Stimulated activated CD8-positive, alpha-beta memory T cell treated with anti-CD3 and anti-CD28 coated beads, Interleukin-12 subunit alpha, Interleukin-12 subunit beta, amount 100 ng/mL, for 24 hours (primary cell): ENCODE data around the gene RAB5B.
"Not testable (repeated sequence)": the region's sequence is repeated elsewhere in the genome, so short reads cannot be mapped to it uniquely, and the experiment has no call there.

Source experiments
- DNase-seq: peaks from one replicate; pipeline ENCODE4 v3.0.0-alpha.2; 2020; ENCODE audit errors: extremely low read depth

Gene RAB5B

DNA sequence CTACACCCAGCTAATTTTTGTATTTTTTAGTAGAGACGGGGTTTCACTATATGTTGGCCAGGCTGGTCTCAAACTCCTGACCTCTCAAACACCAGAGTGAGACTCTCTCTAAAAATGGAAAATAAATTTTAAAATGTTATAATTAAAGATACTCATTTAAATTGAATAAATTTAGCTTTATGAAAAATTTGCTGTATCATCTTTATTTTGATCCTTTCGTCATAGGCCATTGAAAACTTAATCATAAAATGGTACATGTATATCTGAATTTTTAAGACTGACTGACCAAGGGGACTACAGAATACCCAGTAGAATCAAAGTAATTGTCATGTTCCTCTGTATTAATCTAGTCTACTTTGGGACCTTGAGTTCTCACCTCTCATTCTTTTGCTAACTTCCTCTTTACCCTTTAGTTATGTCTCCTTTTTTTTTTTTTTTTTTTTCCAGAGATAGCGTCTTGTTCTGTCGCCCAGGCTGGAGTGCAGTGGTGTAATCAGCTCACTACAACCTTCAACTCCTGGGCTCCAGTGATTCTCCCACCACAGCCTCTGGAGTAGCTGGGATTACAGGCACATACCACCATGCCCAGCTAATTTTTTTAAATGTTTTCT is 9.5 kb downstream of the RAB5B start:
- DNase-seq = no peak

DNA sequence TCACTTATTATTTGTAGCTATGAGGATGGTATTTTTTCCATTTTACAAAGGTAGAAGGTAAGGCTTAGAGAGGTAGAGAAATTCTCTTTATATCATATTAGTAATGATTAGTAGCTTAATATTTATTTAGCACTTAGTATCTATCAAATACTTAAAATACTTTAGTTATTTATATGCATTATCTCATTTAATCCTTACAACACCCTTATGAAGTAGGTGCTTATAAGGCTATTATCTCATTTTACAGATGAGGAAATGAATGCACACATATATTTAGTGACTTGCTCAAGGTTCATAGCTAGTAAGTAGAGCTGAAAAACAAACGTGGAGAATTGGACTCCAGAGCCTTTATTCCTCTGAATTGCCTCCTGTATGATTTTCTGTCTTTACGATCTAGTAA is 11.0 kb downstream of the RAB5B start:
- DNase-seq = no peak

DNA sequence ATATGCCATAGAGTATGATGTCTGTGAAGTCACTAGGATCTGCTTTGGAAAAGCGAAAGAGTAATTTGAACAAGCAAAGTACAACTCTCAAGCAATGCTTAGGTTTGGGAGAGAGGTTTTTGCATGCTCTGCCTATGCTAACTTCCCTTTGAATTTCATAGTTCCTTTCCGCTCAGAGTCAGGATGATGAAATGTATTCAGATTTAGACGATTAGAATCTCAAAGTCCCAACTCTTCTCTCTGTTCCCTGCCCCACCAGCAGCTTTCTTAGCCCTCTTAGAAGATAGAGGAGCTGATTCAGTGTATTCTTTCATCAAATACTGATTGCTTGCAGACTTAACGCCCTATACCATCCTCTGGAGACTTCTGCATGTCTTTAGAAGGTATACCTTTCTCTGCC is 11.5 kb downstream of the RAB5B start:
- no peak for DNase-seq

DNA sequence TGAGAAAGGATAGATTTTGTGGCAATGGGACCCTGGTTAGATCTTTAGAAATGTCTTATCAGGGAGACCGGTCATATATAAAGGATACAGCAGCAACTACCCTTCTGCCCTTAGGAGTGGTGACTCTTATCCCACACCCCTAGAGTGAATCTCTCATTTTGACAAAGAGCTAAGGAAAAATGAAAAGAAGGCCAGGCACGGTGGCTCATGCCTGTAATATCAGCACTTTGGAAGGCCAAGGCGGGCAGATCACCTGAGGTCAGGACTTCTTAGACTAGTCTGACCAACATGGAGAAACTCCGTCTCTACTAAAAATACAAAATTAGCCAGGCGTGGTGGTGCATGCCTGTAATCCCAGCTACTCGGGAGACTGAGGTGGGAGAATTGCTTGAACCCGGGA is 12.1 kb downstream of the RAB5B start:
- not testable (repeated sequence) for DNase-seq

DNA sequence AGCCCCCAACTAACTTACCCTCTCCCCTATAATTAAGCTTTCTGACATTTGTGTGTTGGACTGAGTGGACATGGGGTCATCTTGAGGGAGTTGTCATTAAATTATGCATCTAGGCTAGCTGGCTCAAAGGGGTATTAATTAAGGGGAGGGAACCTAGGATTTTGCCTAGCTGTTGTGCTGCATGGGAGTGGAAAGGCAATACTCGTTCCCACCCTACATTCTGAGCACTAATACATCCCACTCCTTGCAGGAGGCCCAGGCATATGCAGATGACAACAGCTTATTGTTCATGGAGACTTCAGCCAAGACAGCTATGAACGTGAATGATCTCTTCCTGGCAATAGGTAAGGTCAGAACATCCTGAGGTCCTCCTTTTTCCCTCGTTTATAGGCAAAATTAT is 17.2 kb downstream of the RAB5B start:
- DNase-seq = no peak

DNA sequence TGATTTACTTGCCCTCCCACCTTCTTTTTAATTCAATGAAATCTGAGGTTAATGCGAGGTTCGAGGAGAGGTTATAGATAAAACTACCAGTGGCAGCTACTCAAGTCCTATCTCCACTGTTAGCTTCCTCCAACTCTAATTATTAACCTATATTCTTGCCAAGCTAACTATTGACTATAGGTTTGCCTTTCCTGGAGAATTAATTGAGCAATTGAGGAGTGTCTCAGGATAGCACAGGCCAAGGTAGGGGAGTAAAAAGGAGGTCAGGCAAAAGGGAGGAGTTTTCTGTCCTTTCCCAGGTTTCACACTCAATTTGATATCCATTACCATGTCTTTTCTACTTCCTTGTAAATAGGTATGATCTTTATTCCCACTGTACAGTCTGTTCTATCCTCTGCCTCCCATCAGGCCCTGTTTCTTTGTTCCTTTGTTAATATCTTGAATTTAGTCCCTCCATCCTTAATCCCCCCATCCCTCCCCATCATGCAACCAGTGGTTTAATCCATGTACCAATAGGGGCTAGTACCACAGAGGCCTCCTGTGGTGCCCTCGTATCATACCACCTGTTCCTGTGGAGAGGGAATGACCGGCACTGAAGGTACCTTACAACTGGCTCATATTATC is 19.5 kb downstream of the RAB5B start:
- no peak for DNase-seq

DNA sequence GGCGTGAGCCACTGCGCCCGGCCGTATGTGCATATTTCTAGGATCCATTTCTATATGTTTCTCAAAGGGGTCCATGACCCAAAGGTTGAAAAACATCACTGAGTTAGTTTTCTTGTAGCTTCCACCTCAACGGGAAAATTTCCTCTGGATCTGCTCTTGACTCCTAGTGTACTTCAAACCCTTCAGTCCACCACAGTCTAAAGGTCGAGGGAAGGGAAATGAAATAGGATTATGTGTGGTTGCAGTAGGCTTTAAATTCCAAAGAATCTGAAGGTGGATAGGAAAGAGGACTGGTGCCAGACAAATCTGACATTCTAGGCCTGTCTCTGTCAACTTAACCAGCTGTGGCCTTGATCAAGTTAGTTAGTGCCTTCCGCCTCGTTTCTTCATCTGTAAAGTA is 21.5 kb downstream of the RAB5B start:
- no peak for DNase-seq

DNA sequence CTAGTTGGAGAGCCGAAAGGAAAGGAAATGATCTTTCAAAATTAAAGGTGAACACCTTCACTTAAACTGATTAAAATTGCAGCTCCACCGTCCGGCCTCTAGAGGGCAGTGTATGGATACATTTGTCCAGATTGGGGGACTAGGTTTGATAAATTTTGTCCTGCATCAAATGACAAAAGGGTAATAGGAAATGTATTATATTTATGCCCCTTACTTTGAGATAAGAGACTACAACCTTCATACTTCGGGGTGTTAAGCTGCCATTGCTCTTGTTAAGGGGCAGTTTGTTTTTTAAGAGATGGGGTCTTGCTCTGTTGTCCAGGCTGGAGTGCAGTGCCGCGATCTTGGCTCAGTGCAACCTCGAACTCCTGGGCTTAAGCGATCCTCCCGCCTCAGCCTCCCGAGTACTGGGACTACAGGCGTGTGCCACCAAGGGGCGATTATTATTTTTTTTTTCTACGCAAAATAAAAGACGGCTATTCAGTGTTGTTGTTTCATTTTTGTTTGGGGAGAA is 22.4 kb downstream of the RAB5B start:
- no peak for DNase-seq

DNA sequence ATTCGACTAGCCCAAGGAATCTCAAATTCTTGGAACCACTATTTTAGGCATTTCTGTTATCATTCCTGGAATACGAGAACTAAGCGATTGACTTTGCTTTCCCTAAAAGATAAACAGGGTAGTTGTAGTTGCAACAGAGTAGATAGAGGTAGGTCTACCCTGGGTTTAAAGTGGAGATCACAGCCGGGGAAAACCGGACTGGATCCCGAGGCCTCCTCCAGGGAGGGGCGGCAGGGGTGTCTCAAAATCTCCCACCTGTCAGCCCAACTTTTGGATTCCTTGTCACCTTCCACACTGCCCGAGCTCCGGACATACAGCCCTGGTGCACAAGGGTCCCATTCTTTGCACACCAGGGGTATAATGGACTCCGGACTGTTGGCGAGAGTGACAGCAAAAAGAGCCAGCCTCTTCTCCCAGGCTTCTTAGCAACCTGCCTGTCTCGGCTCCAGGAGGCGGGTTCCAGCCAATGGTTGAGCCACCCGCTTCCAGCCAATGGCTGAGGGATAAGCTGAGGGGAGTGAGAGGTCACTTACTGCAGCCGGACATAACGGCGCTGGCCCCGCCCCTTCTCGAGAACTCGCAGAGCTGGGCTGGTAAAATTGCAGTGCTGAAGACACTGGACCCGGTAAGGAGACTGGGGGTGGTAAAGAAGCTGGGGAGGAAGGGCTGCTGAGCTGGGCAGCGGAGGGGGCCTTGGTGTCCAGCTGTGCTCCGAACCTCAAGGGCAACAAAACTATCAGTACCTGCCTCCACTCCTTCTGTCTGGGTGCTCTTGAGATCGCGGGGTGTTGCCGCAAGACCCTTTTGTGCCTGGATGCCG is 23.0 kb downstream of the RAB5B start, which contains the start of gene SUOX:
Gene SUOX, plus strand, starts transcription at position 562 of the 820 bp plus-strand sequence. CDS start 4,946 bp downstream, outside the sequence.
- no peak for DNase-seq

DNA sequence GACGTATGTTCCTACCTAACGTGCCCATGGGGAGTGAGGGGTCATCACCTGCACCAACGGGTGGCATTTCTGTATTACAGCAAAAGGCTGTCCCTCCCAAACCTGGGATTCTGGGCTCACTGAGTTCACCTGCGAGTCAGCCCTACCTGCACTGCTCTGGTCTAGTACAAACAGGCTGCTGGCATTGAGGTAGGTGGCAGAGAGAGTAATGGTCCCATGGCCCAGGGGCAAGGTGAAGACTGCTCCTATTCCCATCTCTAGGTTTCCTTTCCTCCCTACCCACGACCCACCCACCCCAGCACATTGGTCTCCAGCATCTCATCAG is 23.6 kb downstream of the RAB5B start:
- DNase-seq = no peak

DNA sequence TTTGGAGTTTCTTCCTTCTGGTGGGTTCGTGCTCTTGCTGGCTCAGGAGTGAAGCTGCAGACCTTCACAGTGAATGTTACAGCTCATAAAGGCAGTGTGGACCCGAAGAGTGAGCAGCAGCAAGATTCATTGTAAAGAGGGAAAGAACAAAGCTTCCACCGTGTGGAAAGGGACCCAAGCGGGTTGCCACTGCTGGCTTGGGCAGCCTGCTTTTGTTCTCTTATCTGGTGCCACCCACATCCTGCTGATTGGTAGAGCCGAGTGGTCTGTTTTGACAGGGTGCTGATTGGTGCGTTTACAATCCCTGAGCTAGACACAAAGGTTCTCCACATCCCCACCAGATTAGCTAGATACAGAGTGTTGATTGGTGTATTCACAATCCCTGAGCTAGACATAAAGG is 25.6 kb downstream of the RAB5B start:
- DNase-seq = not testable (repeated sequence)

DNA sequence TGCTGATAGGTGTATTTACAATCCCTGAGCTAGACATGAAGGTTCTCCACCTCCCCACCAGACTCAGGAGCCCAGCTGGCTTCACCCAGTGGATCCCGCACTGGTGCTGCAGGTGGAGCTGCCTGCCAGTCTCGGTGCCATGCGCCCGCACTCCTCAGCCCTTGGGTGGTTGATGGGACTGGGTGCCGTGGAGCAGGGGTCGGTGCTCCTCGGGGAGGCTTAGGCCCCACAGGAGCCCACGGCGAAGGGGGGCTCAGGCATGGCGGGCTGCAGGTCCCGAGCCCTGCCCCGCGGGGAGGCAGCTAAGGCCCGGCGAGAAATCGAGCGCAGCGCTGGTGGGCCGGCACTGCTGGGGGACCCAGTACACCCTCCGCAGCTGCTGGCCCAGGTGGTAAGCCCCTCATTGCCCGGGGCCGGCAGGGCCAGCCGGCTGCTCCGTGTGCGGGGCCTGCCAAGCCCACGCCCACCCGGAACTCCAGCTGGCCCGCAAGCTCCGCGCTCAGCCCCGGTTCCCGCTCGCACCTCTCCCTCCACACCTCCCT is 26.2 kb downstream of the RAB5B start:
- DNase-seq = not testable (repeated sequence)

DNA sequence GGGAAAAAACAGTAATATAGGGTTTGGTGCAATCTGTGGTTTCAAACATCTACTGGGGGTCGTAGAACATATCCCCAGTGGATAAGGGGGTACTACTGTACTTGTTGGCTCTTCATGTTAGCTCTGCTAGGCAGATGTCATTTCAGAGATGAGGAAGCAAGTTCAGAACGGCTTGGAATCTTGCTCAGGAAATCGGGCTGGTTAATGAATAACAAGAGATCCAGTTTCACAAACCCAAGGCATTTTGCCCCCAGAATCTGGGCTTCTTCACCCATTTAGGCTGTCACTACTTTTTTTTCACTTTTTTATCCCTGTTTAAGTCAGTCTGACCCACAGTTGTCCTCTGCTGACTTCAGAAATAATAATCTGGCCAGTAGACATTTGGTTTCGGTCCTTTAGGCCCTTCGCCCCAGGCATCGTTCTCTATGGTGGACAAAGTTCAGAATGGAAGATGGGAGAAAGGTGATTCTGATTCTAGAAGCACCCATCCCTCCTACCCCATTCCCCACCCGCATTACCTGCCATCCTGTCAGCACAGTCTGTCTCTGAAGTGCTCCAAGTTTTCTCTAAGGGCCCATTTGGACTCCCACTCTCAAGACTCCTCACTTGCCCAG is 27.7 kb downstream of the RAB5B start:
- DNase-seq = no peak

DNA sequence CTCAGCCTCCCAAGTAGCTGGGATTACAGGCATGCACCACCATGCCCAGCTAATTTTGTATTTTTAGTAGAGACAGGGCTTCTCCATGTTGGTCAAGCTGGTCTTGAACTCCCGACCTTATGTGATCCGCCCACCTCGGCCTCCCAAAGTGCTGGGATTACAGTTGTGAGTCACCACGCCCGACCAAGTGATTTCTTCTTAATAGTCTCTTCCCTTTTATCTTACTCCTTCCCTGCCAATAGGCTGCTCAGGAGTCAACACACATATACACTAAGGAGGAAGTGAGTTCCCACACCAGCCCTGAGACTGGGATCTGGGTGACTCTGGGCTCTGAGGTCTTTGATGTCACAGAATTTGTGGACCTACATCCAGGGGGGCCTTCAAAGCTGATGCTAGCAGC is 29.5 kb downstream of the RAB5B start:
- not testable (repeated sequence) for DNase-seq

DNA sequence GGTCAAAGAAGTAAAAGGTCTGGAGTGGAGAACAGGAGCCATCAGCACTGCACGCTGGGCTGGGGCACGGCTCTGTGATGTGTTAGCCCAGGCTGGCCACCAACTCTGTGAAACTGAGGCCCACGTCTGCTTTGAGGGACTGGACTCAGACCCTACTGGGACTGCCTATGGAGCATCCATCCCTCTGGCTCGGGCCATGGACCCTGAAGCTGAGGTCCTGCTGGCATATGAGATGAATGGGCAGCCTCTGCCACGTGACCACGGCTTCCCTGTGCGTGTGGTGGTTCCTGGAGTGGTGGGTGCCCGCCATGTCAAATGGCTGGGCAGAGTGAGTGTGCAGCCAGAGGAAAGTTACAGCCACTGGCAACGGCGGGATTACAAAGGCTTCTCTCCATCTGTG is 30.3 kb downstream of the RAB5B start:
- DNase-seq = no peak

DNA sequence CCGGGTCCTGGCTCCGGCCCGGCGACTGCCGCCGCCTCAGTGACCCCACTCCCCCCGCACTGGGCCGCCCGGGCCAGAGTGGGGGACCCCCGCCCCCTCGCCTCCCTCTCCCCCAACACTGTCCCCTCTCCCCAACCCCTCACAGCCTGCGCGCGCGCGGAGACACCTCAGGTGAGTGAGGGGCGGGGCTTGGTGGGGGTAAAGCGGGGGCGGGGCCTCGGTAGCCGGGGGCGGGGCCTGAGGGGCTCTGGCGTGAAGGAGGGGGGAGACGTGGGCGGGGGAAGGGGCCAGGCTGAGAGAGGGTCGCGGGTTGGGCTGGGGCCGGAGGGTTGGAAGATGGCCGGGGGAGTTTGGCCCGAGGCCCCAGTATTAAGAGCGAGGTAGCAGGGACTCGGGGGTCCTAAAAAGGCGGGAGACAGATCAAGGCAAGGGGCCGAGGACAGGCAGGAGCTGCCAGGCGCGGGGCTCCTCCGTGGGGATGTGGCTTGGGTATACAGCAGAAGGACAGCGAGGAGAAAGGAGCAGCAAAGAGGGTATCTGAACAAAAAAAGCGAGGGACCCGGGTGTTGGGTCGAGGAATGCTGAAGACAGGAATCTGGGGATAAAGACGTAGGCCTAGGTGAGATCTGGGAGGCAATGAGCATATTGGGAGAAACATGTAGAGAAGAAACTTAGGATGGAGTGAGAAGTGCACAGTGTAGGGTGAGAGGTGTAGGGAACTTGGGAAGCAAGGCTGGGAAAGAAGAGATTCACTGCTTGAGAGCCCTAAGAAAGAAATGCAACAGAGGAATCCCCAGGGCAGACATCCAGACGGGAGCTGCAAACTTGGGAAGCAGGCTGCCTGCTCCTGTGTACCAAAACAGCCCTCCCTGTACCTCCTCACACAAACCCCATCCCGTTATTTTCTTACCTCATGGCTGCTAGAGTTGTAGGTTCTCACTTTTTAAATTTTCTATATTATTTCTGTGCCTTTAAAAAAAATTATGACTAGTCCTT is 34.0 kb downstream of the RAB5B start:
- peak; percentile 42 for DNase-seq

DNA sequence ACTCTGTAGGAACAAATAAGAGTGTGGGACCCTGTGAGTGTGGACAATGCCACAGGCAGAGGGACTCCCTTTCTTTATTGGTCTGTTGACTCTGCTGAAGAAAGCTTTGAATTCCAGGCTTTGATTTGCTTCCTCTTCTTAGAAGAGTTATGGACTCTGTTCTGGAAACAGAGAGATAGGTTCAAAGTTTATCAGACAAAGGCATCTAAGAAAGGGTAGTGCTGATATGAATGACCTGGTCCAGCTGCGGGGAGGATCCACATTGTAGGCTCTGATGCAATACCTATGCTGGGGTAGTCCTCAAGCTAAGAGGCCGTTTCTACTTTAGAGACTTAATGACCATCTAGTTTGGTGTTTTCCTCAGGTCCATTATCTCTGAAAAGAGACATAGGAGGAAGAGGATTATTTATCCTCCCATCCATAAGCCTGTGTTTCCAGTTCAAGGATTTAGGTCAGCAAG is 36.3 kb downstream of the RAB5B start:
- DNase-seq = no peak

DNA sequence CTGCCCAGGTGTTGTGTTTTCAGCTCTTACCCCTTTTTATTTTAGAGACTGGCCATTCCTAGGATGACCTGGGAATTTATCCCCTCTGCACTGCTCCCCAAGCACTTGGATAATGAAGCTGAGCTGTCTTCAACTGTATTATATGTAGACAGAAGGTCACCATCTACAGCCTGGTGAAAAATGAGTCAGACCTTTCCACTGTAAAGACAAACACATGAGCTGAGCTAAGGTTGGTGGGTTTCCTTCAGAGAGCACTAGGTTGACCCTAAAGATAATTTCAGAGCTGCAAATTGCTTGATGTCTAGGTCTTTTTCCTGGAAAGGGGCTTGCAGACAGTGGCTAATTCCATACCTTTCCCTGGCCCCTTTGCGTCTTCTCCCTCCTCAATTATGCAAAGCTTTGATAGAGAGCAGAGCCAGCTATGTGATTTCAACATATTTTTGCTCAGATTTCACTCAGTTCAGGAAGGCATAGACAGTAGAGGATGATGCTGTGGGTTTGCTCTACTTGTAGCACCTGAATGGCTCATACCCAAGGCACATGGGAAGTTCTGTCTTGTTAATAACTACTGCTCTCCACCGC is 37.7 kb downstream of the RAB5B start:
- no peak for DNase-seq

DNA sequence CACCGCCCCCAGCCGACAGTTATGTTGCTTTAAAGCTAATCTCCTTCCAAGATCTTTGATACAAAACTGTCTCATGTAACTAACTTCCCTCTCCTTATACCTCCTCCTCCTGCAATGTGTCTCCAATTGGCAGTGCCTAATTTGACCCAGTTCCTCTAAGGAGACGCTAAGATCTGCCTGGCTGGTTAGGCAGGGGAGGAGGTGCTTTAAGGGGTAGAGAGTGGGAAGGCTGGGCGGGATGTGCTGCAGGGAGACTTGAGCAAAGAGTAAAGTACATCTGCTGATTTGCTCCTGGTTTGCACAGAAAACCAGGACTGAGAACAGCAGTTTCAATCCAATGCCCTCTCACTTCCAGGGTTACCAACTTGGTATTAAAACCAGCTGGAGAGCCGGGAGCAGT is 39.6 kb downstream of the RAB5B start:
- DNase-seq = no peak

DNA sequence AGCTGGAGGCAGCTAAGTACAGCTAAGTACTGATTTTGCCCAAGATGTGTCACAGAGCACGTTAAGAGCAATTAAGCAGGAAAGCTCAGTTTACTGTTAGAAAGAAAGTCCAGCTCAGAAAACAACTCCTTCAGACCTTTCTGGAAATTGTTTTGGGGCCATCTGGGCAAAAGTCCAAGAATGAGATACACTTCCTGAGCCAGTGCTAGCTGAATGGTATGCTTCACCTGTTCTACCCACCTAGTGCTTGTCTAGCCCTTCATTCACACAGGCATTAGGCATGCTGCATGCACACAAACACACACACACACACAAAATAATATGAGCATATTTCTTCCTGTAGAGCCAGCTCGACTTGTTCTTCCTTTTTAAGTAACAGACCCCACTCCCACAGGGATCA is 40.3 kb downstream of the RAB5B start:
- DNase-seq = no peak
